Activated CD4-positive, alpha-beta T cell treated with anti-CD3 and anti-CD28 coated beads, Interleukin-2, Interleukin-6, amounts not matched to agents 100 ng/mL and 50 ng/mL, durations not matched to agents 16 hours and 8 hours (primary cell): ENCODE data around the gene FGF19.

Experiments used
- DNase-seq: peaks from one replicate; pipeline ENCODE4 v3.0.0-alpha.2; 2020

Gene FGF19

DNA sequence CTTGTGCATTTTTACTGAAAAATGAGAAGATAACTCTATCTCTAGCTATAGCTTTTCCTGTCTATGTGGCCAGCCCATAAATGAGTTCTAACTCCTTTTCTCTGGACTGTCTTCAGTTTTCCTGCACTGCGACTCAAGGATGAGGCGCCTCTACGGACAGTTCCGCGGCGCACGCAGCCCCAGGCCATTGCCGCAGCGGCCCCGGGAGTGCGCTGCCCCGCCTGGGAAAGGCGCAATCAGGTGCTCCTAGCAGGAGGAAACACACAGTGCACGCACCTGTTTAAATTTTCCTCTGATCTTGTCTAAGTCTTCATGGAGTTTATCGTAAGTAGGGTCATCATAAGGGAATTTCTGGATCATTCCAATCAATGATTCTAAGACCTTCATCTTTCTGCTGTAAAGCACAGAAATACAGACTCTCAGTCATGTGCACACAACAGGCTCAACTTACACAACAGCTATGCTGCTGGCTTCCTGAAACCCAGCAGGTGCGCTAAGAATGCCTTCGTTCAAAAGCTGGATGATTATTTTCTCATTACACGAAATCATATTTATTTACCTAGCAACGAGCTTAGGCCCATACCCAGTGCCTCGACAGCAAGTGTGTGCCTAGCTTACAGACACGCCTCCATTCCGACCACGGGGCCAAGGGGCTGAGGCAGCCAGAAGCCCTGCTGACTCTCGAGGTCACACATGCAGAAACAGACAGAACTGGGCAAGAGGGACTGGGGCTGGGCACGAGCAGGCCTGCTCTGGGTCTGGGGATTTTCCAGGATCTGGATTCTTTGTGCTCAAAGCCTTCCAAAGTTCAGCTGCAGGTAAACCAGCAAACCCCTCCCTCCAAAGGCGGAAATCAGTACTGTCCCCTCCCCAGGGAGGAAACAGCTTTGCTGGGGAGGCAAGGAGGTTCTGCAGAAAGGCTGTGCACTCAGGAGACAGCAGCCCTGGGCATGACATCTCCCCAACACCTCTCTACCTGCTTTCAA, 35.9 kb downstream of the FGF19 start:
- no peak for DNase-seq

DNA sequence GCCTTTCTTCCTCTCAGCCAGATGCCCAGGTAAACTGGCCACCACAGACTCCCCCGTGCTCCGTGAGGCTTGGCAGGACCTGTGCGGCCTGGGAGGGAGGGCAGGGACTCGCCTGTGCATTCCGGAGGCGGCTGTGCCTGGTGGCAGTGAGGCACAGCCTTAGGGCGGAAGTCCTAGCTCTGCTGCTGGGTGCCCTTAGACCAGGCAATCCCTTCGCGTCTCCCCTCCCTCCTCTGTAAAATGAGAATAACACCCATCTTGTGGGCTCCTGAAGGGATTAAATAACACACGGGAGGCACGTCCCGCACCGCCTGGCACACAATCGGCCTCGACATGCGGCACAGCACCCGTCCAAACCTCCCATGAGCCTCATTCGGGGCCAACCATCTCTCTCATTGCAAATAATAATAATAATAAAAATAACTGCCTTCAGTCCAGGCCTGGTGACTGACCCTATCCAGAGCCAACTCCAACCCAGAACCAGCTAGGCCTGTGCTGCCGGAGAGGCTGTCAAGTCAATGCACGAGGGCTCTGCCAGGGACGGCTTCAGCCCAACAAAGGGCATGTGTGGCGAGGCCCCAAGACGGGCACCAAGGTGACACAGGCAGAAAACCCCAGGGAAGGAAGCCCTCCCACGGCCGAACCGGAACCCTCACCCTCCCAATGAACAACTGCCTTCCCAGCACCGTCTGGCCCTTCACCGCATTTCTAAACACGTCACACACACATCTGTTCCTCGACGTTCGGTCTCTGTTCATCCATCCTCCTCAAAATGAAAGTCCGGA, 36.9 kb downstream of the FGF19 start:
- no peak for DNase-seq

DNA sequence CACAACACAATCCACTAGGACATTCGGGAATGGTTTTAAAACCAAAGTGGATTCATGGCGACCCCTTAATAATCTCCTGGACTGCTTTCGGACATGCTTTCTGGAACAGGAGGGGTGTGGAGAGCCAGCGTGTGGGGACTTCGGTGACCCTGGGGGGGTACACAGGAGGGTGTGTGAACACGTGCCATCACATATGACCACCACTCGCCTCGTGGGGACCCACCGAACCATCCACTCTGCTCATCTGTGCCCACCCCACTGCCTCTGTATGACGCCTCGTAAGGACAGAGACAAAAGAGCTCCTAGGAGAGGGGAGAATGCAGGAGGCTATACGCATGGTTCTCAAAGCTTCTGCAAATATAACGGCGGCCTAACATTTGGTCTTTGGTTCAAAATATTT, 37.6 kb downstream of the FGF19 start:
- no peak for DNase-seq

DNA sequence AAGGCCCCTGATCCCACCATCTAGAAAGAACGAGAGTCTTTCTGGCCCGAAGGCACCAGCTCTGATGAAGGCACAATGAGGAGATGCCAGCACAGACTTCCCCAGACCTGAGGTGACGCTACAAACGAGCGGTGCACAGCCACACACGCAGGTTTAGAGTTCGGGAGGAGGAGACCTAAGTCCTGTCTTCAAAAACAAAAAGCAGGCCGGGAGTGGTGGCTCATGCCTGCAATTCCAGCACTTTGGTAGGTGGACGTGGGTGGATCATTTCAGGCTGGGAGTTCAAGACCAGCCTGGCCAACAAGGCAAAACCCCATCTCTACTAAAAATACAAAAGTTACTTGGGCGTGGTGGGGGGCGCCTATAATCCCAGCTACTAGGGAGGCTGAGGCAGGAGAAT, 38.2 kb downstream of the FGF19 start:
- no peak for DNase-seq

DNA sequence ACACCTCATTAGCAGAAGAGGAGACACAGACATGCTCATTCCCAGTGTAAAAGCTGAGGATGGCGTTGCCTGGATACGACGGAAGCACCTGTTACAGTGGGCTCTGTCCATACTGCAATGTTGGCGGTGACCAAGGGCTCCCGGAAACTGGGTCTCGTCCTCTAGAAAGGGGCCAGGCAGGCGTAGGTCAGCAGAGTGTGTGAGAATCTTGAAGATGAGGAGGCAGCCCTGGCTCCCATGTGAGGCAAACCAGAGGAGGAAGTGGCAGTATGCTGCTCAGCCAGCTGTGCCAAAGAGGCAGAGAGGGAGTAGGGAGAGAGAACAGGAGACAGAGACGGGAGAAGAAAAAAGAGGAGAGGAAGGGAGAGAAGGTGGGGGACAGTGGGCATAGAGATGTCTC, 38.9 kb downstream of the FGF19 start:
- DNase-seq, result no peak

DNA sequence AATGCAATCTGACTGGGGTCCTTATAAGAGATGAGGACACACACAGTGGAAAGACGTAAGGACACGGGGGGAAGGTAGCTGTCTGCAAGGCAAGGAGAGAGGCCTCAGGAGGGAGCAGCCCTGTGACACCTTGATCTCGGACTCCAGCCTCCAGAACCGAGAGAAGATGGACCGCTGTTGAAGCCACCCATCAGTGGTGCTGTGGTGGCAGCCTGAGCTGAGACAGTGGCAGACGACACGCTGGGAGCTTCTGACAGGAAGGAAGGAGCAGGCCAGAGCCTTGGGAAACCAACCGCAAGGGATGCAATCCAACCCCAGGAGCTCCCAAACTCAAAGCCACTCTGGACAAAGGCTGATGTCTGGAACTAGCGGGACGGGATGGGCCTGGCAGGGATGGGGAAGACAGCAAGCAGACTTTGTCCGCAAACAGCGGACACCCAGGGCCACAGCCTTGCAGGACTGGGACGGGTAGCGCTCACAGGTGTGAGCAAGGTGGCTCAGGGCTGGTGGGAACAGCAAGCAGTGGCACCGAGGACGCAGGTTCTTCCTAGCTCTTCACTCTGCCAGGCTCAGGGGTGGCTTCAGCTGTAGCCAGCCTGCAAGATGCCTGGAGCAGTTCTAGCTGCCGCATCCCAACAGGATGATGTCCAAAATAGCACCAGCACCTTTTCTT, 39.6 kb downstream of the FGF19 start:
- no peak for DNase-seq

DNA sequence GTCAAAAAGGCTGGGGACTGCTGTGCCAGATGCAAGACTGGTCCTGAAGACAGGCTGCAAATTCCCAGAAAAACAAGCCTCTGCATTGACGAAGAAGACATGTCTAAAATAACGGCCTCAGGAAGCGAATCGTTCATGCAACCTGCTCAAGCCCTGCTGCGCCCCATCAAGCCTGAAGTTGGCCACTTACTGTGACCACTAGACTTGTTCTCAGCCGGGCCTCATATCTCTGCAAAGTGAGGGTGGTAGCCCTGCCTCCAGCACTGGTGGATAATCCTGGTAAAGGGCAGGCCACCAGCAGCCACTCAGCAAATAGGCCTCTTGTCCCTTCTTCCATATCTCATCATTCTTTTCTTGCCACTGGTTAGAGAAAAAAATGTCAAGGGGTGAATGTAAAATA, 40.5 kb downstream of the FGF19 start:
- no peak for DNase-seq

DNA sequence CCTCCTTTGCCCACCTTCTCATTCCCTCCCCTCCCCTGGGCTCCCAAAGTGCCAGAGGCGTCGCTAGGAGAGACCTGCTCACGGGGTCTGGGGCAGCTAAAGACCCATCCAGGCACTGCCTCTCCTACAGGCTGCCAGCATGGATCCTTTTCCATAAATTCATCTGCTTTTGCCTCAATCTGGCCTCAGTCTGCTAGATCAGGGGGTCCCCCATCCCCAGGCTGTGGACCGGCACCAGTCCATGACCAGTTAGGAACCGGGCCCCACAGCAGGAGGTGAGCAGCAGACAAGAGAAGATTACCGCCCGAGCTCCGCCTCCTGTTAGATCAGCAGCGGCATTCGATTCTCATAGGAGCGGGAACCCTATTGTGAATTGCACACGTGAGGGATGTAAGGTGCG, 41.0 kb downstream of the FGF19 start:
- no peak for DNase-seq

DNA sequence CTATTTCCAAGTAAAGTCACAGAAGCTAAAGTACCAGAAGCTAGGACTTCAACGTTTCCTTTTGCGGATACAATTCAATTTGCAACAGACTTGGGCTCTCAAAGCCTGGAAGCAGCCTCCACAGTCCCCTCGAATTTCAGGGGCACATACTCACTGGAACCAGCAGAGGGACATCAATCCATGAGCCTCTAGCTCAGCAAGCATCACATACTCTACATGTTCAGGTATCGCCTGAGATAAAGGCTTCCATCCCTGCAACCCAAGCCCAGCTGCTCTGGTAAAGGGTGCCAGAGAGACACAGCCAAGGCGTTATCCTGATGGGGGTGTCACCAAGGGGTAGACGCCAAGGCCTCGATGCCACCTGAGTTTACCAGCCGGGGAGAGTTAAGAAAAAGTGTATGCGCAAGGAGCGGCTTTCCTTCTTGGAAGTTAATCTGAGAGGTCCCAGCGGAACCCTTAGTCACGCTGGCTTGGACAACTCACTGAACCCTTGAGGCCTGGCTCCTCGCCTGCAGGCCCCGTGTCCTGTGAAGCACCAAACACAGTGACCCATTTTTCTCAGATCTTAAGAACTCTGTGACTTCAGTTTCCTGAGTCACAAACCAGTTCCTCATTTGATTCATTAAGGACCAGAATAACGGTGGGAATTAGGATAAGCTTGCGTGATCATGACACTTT, 41.7 kb downstream of the FGF19 start:
- no peak for DNase-seq

DNA sequence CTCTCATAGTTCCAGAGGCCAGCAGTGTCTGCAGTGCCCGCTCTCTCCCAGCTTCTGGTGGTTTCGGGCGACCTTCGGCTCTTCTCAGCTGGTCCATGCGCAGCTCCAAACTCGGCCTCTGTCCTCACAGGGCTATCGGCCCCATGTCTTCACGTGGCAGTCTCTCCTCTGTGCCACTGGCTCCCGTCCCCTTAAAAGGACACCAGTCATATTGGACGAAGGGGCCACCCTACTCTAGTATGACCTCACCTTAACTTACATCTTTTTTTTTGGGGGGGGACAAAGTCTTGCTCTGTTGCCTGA, 42.5 kb downstream of the FGF19 start:
- no peak for DNase-seq

DNA sequence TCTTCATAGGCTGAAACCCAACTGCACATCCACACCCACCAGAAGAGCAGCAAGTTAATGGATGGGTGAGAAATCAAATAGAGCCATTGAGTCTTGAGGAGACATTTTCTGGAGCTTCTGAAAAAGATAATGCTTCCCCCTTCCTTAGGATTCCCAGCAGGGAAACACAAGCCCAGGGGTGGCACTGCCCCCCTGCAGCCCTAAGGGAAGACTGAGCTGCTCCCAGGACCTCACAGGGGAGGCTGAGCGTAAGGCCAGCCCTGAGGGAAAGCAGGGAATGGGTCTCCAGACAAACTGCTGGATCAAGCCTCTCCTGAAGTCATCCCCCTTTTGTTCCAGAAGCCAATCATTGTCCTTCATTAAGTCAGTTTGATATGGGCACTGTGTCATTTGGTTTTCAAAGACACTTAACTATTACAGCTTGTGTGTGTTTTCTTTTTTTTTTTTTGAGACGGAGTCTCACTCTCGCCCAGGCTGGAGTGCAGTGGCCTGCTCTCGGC, 43.8 kb downstream of the FGF19 start:
- DNase-seq, result no peak

DNA sequence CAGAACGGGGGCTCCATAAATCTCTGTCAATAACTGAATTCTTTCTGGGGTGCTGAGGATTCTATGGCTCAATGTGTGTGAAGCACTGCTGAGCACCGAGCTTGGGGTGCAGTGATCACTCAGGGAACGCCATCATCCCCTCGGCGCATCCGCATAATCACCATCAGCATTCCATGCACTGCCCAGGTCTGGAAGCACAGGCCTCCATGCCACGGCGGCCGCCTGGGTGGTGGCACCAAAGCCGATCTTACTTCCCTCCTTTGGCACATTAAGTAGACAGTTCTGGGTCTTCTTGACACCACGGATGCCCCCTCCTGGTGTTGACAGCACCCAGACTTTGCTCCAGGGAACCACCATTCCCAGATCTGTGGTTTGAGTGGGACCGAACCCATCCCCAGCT, 44.2 kb downstream of the FGF19 start:
- no peak for DNase-seq

DNA sequence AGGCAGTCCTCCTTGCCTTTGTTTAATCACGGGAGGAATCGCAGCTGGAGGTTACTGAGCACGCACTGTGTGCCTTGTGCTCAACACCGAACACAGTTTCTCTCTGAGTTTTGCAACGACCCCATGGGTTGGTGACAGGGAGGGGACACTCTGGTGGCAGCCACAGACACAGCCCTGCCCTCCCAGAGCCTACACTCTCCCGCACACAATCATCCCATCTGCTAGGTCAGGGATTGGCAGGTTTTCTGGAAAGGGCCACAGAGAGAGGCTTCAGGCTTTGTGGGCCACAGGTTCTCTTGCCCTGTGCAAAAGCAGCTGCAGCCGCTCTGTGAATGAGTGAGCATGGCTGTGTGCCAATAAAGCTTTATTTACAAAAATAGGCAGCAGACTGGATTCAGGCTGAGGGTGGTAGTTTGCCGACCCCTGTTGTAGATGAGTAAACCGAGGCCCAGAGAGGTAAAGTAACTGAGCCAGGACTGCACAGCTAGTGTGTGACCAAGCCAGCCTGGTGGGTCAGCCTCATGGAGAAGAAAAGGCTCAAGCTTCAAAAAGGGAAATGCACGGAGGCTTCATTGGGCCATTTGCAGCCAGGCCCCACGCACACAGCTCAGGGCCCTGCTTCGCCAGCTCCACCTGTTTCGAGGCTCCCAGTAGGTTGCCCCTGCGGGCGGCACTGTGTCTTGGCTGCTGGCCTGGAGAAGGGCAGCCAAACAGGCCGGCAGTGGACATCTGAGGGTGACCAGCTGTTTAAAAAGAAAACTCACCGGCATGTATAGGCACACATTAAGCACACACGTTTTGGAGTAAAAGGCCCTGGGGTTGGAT, 45.0 kb downstream of the FGF19 start:
- DNase-seq, result no peak

DNA sequence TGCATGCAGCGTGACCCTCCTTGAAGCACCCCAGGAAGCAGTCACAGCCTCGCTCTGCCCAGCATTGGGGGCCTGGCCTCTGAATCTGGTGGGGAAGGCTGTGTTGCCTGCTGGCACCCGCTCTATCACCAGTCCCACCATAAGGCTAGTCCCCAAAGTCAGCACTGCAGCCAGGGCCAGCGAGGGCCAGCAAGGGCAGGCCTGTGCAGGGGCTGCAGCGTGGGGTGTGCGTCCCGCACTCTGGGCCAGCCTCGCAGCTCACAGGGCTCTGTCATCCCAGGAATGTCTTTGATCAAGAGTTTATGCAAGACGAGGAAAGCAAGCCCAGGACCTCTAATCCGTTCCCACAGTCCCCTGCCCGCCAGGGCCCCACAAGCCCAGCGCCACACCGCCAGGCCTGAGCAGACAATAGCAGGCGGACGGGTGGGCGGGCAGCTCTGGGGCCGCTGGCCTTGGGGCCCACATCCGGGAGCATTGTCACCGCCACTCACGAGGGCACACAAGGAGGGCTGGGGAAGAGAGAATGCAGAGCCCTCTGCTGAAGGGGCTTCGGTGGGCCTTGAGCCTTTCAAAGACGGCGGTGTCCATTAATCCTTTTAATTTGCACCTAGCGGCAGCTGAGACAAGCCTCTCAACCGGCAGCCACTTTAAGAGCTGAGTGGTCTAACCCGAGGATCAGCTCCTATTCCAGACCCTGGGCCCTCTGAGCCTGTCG, 45.8 kb downstream of the FGF19 start:
- no peak for DNase-seq

DNA sequence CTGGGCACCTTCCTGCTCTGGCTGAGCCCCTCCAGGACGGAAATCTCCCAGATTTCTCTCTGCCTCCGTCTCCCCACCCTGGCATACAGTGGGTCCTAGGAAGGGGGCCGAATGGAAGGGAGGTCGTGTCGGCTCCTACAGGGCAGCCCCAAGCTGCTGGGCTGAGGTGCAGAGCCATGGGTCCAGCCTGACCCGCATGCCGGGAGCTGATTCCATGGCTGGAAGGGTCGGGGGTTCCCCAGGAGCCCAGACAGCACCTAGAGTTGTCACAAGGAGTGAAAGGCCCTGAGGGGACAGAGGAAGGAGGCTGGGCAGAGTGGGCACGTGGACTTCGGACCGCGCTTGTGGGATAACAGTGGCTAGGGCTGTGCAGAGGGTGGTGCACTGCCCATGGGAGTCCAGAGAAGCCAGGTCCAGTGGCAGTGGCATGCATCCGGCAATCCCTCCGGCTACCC, 46.3 kb downstream of the FGF19 start:
- DNase-seq, result no peak

DNA sequence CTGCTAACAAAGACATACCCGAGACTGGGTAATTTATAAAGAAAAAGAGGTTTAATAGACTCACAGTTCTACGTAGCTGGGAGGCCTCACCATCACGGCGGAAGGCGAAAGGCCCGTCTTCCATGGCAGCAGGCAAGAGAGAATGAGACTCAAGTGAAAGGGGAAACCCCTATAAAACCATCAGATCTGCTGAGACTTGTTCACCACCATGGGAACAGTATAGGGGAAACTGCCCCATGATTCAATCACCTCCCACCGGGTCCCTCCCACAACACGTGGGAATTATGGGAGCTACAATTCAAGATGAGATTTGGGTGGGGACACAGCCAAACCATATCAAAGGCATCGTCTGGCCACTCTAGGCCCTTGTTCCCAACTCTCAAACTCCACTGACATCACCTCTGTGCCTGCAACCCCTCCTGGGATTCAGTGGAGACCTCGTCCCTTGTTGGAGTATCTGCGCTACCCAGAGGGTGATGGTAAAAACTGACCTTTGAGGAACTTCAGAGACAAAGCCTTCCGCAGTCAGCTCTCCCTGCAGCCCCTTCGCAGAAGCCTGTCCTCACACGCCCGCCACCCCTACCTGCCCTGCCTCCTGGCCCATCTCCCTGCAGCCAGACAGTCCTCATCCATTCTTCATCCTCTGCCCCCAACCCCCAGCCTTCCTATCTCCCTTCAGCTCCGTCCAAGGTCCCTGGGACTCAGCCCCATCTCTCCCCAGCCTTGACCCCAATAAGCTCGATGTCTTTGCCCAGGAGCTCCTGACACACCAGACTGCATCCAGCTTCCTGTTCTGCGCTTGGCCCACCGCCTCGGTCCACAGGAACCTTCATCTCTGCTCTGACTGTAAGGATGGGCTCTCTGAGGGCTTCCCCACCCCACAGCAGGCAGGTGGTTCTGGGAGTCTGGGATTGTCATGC, 47.0 kb downstream of the FGF19 start:
- DNase-seq, result no peak

DNA sequence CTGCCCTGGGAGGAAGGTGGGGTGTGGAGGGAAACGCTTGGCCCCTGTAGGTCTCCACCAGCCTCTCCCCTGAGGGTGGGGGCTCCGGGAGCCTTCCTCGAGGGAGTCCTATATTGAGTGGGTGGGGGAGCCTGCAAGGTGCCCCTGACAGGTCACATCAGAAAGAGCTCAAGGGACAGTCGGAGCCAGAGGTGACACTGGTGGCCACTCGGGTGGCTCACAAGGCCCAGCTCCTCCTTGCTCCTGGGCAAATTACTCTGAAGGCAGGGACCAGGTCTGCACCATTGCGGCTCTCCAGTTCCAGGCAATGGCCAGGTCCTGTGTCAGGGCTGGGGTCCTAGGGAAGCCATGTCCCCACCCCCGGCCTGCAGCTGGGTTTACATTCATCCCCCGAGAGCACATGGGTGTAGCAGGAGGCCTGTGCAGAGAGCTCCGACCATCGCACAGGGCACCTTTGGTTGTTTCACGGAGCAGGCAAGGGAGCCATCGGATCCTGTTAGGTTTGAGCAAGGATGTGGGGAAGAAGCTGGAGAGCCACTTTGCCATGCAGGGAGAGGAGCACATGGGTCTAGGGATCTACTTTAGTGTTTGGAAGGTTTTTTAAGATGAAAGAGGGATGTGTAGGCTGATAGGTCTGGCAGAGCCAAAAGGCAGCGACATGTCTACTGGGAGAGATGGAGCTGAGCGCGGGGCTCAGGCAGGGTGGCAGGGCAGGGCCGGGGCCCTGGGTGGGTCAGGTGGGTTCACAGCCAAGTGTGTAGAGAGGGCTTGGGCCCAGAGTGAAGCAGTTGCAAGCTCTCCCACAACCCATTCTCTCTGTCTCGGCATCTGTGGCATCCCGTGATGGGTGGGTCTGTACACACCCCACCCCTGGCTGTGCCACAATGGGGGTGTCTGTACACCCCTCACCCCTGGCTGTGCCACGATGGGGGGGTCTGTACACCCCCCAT, 48.1 kb downstream of the FGF19 start:
- DNase-seq, result no peak

DNA sequence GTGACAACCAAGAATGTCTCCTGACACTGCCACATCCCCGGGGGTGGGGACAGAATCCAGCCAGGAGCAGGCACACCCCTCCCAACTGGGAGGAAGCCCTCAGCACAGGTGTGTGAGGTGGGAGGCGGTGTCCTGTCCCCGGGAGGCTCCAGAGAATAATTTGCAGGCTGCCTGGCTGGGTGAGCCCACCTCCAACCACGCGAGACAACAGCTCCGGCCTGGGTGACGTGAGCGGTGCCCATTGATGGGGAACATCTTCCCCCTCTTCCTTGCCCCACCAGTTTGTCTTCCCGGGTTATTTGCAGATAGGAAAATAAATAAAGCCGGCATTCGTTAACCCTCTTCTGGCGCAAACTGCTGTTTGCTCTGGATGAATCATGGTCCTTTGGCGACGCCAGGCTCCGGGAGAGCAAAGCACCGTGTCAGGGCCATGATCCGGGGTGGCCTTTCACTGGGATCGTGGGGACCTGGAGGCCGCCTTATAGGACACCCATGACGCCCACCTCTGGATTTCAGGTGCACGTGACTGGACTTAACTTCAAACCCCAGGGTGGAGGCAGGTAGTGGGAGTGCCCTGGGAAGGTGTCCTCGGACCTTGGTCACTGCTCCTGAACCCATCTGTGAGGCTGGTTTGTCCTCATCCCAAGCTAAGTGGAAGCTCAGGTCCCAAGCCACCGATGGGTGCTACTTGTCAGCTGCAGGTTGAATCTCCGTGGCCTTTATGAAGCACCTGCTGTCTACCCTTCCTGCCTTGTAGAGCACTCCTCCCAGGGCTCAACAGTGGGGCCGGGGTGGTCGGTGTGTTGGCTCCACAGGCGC, 49.0 kb downstream of the FGF19 start:
- DNase-seq, result no peak
